Stimulated activated CD8-positive, alpha-beta memory T cell treated with anti-CD3 and anti-CD28 coated beads, Interleukin-7, amount 100 ng/mL, for 4 hours (primary cell): ENCODE measurements around the gene DACT2.
"Not testable (repeated sequence)": the region's sequence is repeated elsewhere in the genome, so short reads cannot be mapped to it uniquely, and the experiment has no call there.

Experiments used
- DNase-seq, 2 donors: peaks; one replicate each; pipeline ENCODE4 v3.0.0-alpha.2; 2020; ENCODE audit warnings: low read depth in 2 of 2

Gene DACT2, protein sequence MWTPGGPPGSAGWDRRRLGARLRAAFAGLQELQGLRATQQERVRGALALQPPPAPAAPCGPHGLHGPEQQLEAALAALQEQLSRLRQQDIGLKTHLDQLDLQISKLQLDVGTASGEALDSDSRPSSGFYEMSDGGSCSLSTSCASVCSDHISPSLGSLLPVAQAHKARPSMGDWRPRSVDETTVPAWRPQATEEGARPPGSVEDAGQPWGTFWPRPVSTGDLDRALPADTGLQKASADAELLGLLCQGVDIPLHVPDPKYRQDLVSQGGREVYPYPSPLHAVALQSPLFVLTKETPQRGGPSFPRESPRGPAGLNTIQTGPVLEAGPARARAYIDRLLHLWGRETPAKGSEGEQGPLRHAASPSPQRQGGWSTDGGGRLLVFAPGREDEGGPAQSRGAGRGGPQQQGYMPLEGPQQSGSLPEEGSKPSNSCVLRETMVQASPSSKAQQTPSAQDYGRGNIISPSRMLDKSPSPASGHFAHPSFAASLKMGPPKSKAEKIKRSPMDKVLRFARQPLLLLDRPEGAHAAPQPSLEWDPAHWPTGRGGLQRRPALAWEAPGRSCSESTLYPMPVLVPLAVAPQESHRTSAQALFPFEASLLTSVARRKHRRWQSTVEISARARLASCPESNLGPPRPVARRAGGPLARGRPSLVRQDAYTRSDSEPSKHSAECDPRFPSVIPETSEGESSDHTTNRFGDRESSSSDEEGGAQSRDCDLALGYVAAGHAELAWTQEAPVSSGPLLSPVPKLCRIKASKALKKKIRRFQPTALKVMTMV

DNA sequence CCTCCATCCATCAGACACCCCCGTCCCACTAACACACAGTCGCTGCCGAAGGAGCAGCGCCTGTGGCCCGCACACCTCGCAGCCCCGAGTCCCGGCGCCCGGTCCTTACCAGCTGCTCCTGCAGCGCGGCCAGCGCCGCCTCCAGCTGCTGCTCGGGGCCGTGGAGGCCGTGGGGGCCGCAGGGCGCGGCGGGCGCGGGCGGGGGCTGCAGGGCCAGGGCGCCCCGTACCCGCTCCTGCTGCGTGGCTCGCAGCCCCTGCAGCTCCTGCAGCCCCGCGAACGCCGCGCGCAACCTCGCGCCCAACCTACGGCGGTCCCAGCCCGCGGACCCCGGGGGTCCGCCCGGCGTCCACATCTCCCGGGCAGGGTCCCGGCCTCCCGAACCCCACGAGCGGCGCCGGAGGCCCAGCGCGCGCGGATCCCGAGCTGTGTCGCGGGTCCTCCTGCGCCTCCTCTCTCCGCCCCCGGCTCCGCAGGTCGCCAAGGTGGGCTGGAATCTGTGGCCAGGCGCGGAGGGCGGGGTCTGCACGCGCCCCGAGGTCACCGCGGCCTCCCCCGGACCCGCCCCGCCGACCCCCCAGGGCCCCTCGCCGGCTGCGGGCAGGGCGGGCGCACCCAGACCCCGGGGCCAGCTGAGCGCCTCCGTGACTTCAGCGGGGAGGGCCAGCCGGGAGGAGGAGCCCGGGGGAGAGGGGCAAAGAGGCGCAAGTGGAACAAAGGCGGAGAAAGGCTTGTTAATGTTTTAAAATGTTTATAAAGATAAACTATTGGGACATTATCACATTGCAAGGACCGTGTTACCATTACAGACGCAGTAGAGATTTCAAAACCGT lies at the start of gene DACT2:
Gene DACT2 (minus strand): TSS at position 499 of the 833 bp plus-strand sequence. CDS start 144 bp downstream, at position 355.
- no peak for DNase-seq

DNA sequence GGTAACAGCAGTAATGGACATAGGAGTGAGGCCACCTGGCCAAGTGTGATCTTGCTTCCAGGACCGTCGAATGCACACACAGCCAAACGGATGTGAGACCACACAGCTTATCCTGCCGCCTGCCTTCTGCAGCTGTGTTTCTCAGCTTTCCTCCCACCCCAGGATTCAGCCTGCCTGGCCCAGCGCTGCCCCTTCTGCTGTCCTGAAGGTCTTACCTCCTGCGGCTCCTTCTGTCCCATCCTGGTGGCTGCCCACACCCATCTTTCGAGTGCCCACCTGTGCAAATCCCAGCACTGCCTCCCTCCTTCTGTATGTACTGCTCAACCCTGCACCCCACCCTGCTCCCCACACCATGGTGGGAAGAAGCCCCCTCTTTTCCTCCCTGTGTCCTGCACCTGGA lies 49.4 kb upstream of the DACT2 start:
- no peak for DNase-seq

DNA sequence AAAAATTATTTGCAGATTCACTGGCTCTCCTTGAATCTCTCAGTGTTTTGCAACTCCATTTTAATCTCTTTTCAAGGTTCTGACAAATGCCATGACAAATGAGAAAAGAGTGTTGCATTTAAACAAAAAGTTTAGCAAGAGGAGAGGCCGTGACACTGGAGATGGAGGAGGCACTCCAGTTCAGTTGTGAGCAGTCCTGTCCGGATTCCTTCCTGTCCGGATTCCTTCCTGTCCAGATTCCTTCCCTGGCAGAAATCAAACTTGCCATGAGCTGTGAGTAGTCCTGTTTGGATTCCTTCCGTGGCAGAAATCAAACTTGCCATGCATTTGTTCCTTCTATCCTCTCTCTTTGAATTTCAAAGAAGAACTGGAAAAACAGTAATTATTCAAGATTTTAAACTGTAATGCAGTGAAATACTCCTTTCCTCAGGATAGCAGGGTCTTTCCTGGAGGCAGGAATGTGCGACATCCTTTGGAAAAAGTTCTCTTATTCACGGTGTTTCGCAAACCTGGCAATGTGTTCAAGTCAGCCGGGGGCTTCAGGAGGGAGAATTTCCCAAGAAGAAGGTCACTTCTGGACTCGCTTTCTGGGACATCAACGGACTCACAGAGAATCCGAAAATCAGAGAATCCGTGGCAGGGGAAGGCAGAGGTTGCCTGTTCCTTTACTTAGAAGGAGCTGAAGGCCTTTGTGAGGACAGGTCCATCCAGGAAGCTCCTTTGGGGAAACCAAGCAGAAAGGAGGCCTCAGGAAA lies 48.7 kb upstream of the DACT2 start:
- no peak for DNase-seq

GRCh38 chr6:168367285-168367751 lies 47.7 kb upstream of the DACT2 start:
- DNase-seq: no peak

GRCh38 chr6:168366473-168366872 lies 46.9 kb upstream of the DACT2 start:
- no peak for DNase-seq

- DNase-seq: no peak
Observed at GRCh38 chr6:168365422-168366165, 46.0 kb upstream of the DACT2 start.

DNA sequence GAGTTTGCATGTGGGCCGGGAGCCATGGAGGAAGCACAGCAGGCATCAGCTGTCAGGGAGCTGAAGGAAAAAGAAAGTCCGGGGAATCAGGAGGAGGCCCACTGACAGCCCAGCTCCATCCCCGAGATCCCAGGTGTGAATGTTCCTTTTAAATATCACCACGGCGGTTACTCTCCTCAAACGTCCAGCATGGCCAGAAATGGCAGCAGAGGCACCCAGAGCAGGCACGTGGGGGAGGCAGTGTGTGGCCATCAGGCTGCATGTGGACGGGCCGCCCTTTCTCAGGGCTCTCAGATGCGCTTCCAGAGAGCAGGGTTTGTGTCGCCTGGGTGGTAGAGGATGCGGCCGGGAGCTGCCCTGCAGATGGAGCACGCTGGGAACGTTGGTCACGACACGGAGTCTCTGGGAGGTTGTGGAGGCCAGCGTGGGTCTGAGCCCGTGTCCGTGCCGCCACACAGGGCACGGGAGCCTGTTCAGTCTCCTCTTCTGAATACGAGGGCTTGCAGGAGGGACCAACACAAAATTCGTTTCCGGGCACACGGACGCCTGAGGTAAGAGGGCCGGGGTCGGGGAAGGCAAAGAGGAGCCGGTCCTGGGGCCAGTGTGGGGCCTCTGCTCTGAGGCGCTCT lies 45.3 kb upstream of the DACT2 start:
- no peak for DNase-seq

- no peak for DNase-seq
Observed at GRCh38 chr6:168363811-168364792, 44.5 kb upstream of the DACT2 start.

- DNase-seq: no peak
Observed at GRCh38 chr6:168363302-168363701, 43.7 kb upstream of the DACT2 start.

DNA sequence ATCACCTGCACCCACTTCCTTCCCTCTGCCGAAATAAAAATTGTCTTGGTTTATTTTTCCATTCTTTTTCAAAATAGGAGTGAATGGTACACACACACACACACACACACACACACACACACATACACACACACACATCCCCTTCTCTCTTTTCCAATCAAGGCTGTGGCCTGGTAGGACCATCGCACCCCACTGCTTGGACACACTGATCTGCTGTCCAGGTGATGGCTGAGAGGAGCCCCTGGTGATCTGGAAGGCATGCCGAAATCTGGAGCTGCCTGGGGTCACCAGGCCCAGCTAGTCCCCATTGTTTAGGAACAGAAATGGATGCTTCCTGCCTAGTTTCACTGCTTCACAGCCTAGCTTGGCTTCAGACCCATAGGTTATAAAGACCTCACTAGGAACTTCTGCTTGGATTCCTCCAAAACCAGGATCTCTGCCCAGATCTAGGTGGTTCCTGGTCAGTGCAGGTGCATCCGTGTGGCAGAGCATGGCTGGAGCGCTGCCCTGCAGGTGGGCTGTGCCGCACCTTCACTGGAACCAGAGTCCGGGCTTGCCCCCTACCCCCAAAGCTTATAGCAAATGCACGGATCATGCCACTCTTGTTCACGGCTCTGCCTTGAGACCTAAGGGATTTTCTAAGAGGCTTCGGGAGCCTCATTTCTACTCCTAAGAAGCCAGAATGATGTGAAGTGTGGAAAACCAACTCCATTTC lies 42.9 kb upstream of the DACT2 start:
- no peak for DNase-seq

- DNase-seq: no peak
Observed at GRCh38 chr6:168361766-168362165, 42.2 kb upstream of the DACT2 start.

GRCh38 chr6:168359794-168360193 lies 40.2 kb upstream of the DACT2 start:
- no peak for DNase-seq

GRCh38 chr6:168358842-168359420 lies 39.4 kb upstream of the DACT2 start:
- DNase-seq: no peak

DNA sequence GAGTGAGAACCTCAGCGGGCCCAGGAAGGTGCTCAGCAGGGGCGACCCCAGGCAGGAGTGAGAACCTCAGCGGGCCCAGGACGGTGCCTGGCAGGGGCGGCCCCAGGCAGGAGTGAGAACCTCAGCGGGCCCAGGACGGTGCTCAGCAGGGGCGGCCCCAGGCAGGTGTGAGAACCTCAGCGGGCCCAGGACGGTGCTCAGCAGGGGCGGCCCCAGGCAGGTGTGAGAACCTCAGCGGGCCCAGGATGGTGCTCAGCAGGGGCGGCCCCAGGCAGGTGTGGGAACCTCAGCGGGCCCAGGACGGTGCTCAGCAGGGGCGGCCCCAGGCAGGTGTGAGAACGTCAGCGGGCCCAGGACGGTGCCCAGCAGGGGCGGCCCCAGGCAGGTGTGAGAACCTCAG lies 37.3 kb upstream of the DACT2 start:
- DNase-seq: not testable (repeated sequence)

GRCh38 chr6:168355716-168356522 lies 36.3 kb upstream of the DACT2 start:
- no peak for DNase-seq

DNA sequence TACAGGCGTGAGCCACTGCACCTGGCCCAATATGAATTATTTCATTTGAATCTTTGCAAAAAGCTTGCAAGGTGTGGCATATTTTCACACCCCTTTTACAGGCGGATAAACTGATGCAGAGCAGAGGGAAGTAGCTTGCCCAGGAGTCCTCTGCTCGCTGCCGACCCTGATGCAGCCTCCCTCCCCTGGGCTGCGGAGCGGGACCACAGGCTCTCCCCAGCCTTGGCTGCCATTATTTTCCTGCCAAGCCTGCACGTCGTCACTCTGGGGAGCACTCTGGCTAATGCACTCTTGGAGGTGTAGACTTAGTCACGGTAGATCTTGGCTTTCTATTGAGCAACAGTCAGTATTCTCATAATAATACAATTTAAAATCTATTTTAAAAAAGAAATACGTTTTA lies 34.8 kb upstream of the DACT2 start:
- no peak for DNase-seq

DNA sequence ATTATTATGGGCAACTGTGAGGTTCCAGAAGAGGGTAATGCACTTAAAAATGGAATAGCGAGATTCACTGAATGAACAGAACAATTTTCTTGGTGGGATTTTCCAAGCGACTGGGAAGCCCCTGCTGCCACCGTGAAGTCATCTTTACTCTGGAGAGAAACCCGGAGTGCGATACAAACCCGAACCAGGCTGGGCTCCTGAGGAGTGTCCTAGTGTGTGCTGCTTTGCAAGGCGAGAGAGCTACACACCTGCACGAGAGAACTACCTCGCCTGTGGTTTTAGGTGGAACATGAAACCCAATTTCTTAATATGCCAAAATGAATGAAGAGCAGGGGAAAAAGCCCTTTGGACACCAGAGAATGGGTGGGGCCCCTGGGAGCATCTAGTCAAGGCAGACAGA lies 33.5 kb upstream of the DACT2 start:
- no peak for DNase-seq
